Esophagus squamous epithelium (tissue), 5 donors: ENCODE results near the gene HGD. TPM values are rescaled to one million over a fixed set of nuclear protein-coding genes. Genes with fewer than 3 reads are reported as not detected.

Experiments
- DNase-seq: peaks from one replicate; lab custom pipeline; 2025; lab: John Stamatoyannopoulos, UW
- H3K27ac ChIP-seq, 4 donors: fragments of 200-600 bp; sonication (generic); one replicate each; pipeline ENCODE4 v1.5.1; 2016 to 2019; ENCODE audit warnings: mild to moderate bottlenecking in 1 of 4
- H3K27me3 ChIP-seq, 4 donors: fragments of 200-600 bp; sonication (generic); 1 replicate in 3 of 4; 2 replicates in 1 of 4; pipeline versions ENCODE4 v1.5.1 to v1.6.0; 2017 to 2021; ENCODE audit warnings: antibody characterized with exemption in 1 of 4
- H3K36me3 ChIP-seq, 3 donors: fragments of 200-600 bp; sonication (generic); one replicate each; pipeline ENCODE4 v1.5.1; 2016 to 2019
- H3K4me1 ChIP-seq, 3 donors: fragments of 200-600 bp; sonication (generic); one replicate each; pipeline ENCODE4 v1.5.1; 2017 to 2019
- H3K4me3 ChIP-seq, 4 donors: fragments of 200-600 bp; sonication (generic); 1 replicate in 3 of 4; 2 replicates in 1 of 4; pipeline ENCODE4 v1.5.1; 2016 to 2019; ENCODE audit warnings: mild to moderate bottlenecking in 2 of 4, moderate library complexity in 1 of 4
- H3K9me3 ChIP-seq, 3 donors: fragments of 200-600 bp; sonication (generic); one replicate each; pipeline ENCODE4 v1.5.1; 2016 to 2019
- POLR2A ChIP-seq, 4 donors: fragments of 450-650 bp; IDR thresholded peaks; one replicate each; pipeline ENCODE4 v1.6.1; 2017; ENCODE audit warnings: antibody characterized with exemption in 4 of 4, mild to moderate bottlenecking in 4 of 4, moderate library complexity in 3 of 4
- WGBS, 2 donors: methylation state at CpG; one replicate each; pipeline ENCODE4 v1.1.5; 2018; 5-methylcytosine and 5-hydroxymethylcytosine counted together
- intact Hi-C: fragments of 100-400 bp; cut with DNase I; formaldehyde crosslinking; loops from one replicate; pipeline ENCODE4 v1.15.0; 2022
- total RNA-seq, 4 donors: library from RNA; depleted of rRNA; stranded (reverse); fragments of >200 nt; gene quantifications; one replicate each; pipeline ENCODE4 v1.1.0, GENCODE V29; 2016
- TF ChIP-seq, protein P1 (sequence below), 6 experiments: fragments of 450-650 bp in 4 of 6; fragments of 200-600 bp in 2 of 6; sonication (generic) in 2 of 6; IDR thresholded peaks; one replicate each; pipeline ENCODE4 v1.5.1; 2016 to 2019; ENCODE audit warnings: antibody characterized with exemption in 6 of 6, mild to moderate bottlenecking in 4 of 6, moderate library complexity in 4 of 6
- donor health status: DM: yes; HTN: yes; CAD: no.

The HGD gene
- total RNA-seq, 4 donors from 2014 or later, result 0.12 TPM; not detected in 3

DNA sequence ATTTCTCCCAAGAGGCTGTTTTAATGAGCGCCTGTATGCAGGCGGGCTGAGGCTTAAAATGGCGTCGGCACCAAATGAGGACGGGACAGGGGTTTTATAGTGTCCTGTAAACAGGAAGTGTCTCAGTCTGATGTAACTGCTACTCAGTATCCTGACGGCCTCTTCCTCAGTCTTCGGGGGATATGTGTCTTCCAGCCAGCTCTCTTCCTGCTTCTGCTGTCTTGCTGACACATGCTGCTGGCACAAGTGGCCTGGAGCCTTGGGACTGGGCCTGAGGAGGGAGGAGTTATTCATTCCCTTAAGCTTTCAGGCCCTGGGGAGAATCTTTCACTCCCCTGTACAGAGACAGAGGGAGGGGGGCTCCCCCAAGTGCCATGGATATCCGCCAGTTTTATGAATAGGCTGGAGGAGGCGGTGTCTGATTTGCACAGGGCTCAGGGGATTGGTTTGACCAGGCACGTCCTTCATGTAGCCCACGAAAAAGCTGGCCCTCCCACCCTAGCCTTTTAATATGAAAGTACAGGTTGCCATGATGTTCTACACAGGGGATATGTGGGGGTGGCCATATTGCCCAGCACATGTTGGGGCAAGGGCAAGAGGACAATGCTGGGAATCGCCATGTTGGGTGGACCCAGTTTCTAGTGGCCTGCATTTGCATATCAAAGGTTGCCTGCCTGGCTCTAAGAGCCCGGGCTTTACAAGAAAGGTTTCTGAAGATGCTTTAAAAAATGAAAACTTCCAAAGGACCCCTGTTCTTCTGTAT, 66.0 kb downstream of the HGD start:
- Histone ChIP-seq H3K27me3 (peaks cover 0 to 7% (median 0%) of the 10 kb centered on the region in 4 donors), H3K4me1 (peaks cover 0 to 16% (median 6%) of the 10 kb centered on the region in 3 donors), H3K4me3 (no peak overlapping the region), H3K36me3 (no peaks in the 10 kb centered on the region), H3K9me3 (no peaks in the 10 kb centered on the region), H3K27ac (peak overlapping the region; percentile 34 to 68 (median 56))
- no peak for DNase-seq
- intact Hi-C loops, result no loop called here
- TF ChIP-seq, protein P1, sequence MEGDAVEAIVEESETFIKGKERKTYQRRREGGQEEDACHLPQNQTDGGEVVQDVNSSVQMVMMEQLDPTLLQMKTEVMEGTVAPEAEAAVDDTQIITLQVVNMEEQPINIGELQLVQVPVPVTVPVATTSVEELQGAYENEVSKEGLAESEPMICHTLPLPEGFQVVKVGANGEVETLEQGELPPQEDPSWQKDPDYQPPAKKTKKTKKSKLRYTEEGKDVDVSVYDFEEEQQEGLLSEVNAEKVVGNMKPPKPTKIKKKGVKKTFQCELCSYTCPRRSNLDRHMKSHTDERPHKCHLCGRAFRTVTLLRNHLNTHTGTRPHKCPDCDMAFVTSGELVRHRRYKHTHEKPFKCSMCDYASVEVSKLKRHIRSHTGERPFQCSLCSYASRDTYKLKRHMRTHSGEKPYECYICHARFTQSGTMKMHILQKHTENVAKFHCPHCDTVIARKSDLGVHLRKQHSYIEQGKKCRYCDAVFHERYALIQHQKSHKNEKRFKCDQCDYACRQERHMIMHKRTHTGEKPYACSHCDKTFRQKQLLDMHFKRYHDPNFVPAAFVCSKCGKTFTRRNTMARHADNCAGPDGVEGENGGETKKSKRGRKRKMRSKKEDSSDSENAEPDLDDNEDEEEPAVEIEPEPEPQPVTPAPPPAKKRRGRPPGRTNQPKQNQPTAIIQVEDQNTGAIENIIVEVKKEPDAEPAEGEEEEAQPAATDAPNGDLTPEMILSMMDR (IDR thresholded peaks at IDR 0.05), result no peak
- TF ChIP-seq POLR2A (IDR thresholded peaks at IDR 0.05), result no peak
- WGBS, 2 donors, result 40% methylated on average over 9 to 11 of the region's 13 CpGs

DNA sequence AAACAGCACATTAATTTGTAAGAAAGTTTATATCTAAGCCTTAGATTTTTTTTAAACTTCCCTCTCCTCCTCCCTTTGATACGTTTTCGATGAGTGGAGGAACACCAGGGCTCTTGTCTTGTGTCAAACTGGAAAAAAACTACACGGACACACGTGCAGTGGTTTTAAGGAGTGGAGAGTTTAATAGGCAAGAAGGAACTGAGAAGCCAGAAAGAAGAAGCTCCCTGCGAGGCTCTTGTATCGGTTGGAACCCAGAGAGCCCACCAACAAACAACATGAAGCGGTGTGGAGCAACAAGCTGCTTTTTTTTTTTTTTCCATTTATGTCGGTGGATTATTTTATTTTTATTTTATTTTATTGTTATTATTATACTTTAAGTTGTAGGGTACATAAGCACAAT, 67.3 kb downstream of the HGD start:
- no peak for DNase-seq
- no peak for TF ChIP-seq POLR2A (IDR thresholded peaks at IDR 0.05)
- TF ChIP-seq, protein P1 (IDR thresholded peaks at IDR 0.05), result no peak
- intact Hi-C loops, result no loop called here
- no peak overlapping the region for H3K27ac ChIP-seq
- WGBS, 2 donors, result 71 to 77% methylated on average over 8 of the region's 8 CpGs
- H3K4me3 ChIP-seq, result no peak overlapping the region
- no peaks in the 10 kb centered on the region for H3K9me3 ChIP-seq
- no peaks in the 10 kb centered on the region for H3K36me3 ChIP-seq
- H3K27me3 ChIP-seq, result peaks cover 0 to 7% (median 0%) of the 10 kb centered on the region in 4 donors
- peaks cover 0 to 16% (median 6%) of the 10 kb centered on the region in 3 donors for H3K4me1 ChIP-seq

DNA sequence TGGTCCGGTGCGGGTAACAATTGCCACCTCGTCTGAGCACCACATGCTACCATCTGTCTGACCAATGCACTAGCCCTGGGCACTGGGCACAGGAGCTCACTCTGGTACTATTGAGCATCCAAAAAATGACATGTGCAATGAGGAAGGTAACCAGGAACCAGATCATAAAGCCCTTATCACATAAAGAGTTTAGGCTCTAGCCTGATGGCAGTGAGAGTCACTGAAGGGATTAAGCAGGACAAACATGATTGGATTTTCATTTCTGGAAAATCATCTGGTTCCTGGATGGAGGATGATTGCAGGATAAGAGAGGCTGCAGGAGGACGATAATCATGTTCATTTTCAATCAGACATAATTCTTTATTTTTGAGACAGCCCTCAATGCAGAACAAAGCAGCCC, 73.5 kb downstream of the HGD start:
- no peaks in the 10 kb centered on the region for H3K9me3 ChIP-seq
- no peak overlapping the region for H3K27ac ChIP-seq
- no peak for TF ChIP-seq POLR2A (IDR thresholded peaks at IDR 0.05)
- TF ChIP-seq, protein P1 (IDR thresholded peaks at IDR 0.05), result no peak
- peaks cover 0 to 4% (median 0%) of the 10 kb centered on the region in 3 donors for H3K36me3 ChIP-seq
- 79 to 80% methylated on average over 4 of the region's 4 CpGs for WGBS, 2 donors
- H3K4me1 ChIP-seq, result no peaks in the 10 kb centered on the region
- peaks cover 0 to 7% (median 0%) of the 10 kb centered on the region in 4 donors for H3K27me3 ChIP-seq
- intact Hi-C loops, result no loop called here
- no peak overlapping the region for H3K4me3 ChIP-seq
- no peak for DNase-seq

GRCh38 chr3:120604784-120605183, 77.3 kb downstream of the HGD start:
- Histone ChIP-seq H3K27me3 (no peaks in the 10 kb centered on the region), H3K9me3 (no peaks in the 10 kb centered on the region), H3K36me3 (peaks cover 0 to 40% (median 10%) of the 10 kb centered on the region in 3 donors), H3K4me3 (no peak overlapping the region), H3K27ac (no peak overlapping the region), H3K4me1 (peaks cover 0 to 10% (median under 1%) of the 10 kb centered on the region in 3 donors)
- no peak for DNase-seq
- intact Hi-C loops, result no loop called here
- TF ChIP-seq, protein P1 (IDR thresholded peaks at IDR 0.05), result no peak
- no peak for TF ChIP-seq POLR2A (IDR thresholded peaks at IDR 0.05)

DNA sequence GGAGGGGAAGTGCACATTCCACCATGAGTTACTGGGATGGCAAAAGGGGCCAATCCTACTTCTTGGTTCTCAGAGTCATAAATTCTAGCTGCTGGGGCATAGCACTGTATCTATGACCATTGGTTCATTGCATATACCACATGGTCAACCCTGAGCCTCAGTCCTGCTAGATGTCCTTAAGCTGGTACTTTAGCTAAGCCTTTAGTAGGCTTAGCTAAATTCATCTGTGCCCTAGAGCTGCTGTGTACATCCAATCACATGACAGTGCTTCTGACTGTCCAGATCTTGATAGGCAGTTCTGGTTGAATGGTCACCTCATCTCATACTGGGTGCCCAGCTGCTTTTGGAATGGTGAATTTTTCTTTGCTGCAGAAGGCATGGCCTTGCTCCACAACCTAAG, 77.7 kb downstream of the HGD start:
- no peak for TF ChIP-seq POLR2A (IDR thresholded peaks at IDR 0.05)
- TF ChIP-seq, protein P1 (IDR thresholded peaks at IDR 0.05), result no peak
- Histone ChIP-seq H3K36me3 (peaks cover 0 to 44% (median 10%) of the 10 kb centered on the region in 3 donors), H3K27me3 (no peaks in the 10 kb centered on the region), H3K9me3 (no peaks in the 10 kb centered on the region), H3K4me3 (no peak overlapping the region), H3K4me1 (peaks cover 0 to 14% (median 5%) of the 10 kb centered on the region in 3 donors), H3K27ac (no peak overlapping the region)
- DNase-seq, result no peak
- intact Hi-C loops, result no loop called here
